NCI-H460 (cell line): ENCODE data around the gene DCAF7. TPM values are rescaled to one million over a fixed set of nuclear protein-coding genes. Genes with fewer than 3 reads are reported as not detected.
A peak's percentile ranks its signal among the peaks of the same experiment; 100 is the strongest.

ENCODE experiments used
- DNase-seq: peaks from one replicate; pipeline ENCODE4 v3.0.0-alpha.2; 2016; ENCODE audit warnings: low read depth; ENCODE audit errors: extremely low read depth
- total RNA-seq: library from RNA; depleted of rRNA; stranded (reverse); fragments of >200 nt; shearing (Covaris generic); gene quantifications from 2 replicates; pipeline ENCODE4 v1.2.3, GENCODE V29; 2014

The DCAF7 gene
- total RNA-seq, 1 experiment from 2014 or later: 39.8 TPM

DNA sequence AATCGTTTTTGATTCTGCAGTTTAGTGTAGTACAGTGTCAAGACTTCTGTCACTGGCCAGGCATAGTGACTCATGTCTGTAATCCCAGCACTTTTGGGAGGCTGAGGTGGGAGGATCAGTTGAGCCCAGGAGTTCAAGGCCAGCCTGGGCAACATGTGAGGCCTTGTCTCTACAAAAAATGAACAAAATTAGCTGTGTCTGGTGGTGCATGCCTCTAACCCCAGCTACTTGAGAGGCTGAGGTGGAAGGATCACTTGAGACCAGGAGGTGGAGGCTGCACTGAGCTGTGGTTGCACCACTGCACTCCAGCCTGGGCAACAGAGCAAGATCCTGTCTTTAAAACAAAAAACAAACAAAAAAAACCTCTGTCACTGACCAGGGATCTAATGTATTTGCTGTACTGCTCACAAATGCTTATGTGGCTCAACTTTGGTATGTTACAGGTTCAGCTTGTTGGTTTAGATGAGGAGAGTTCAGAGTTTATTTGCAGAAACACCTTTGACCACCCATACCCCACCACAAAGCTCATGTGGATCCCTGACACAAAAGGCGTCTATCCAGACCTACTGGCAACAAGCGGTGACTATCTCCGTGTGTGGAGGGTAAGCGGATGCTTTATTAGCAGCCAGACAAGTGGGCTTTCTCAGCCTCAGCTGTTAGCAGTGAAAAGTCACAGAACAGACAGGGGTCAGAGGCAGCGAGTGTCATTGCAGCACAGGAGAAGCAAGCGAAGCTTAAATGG is 27.9 kb downstream of the DCAF7 start:
- DNase-seq: no peak

DNA sequence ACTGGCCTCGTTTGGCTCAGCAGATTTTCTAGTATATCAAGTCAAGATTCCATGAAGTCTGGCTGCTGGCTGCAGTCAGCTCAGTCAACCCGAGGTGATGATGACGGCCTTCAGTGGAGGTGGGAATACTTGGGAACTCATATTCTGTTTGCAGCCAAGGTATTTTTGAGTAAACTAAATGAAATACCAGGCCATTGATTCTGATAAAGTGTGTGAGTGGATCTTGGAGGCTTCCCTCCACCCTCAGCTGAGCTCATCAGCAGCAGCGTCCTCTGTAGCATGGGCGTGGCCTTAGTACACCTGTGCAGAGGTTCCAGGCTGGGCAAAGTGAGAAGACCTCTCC is 28.5 kb downstream of the DCAF7 start:
- no peak for DNase-seq

DNA sequence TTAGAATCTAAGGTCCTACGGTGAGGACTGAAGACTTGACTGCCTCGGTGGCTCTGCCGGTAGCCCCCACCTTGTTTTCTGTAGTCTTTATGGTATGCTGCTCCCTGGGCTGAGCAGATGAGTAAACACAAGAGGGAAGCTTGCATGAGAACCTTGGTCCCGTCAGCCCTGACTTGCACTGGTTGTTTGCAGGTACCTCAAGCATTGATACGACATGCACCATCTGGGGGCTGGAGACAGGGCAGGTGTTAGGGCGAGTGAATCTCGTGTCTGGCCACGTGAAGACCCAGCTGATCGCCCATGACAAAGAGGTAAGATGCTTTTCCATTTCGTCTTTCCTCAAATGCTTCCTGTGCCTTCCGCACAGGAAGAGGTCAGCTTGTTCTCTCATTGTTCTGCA is 29.4 kb downstream of the DCAF7 start:
- no peak for DNase-seq

DNA sequence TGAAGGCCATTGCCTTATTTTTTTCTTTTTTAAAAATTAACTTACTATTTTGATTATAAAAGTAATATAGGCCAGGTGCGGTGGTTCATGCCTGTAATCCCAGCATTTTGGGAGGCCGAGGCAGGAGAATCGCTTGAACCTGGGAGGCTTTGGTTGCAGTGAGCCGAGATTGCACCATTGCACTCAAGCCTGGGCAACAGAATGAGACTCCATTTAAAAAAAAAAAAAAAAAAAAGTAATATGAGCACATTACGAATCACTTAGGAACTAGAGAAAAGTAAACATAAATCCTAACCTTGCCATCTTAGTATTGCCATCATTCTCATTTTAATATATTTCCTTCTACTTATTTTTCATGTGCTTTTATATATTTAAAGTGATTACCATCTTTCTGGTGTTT is 37.5 kb downstream of the DCAF7 start:
- DNase-seq: no peak

DNA sequence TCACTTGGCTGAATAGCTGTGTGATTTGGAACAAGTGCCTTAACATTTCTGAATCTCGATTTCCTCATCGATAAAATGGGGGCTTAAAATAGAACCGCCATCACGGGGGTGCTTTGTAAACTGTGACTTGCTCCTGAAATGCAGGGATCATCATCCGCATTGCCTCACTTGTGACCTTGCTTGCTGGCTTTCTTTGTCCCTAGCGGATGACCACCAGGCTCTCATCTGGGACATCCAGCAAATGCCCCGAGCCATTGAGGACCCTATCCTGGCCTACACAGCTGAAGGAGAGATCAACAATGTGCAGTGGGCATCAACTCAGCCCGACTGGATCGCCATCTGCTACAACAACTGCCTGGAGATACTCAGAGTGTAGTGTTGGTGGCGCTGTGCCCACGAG is 38.5 kb downstream of the DCAF7 start:
- DNase-seq: no peak

DNA sequence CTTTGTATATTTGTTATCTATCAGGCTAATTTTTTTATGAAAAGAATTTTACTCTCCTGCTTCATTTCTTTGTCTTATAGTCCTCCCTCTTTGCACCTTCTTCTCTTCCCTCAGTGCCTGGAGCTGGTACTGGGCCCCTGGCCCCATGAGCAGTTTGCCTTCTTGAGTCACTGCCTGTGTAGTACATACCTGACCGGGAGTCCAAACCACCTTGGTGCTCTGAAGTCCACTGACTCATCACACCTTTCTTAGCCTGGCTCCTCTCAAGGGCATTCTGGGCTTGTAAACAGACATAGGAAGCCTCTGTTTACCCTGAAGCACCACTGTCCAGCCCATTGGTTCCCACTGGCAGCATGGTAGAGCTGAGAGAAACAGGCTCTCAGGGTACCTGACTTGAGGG is 39.4 kb downstream of the DCAF7 start:
- DNase-seq: no peak

DNA sequence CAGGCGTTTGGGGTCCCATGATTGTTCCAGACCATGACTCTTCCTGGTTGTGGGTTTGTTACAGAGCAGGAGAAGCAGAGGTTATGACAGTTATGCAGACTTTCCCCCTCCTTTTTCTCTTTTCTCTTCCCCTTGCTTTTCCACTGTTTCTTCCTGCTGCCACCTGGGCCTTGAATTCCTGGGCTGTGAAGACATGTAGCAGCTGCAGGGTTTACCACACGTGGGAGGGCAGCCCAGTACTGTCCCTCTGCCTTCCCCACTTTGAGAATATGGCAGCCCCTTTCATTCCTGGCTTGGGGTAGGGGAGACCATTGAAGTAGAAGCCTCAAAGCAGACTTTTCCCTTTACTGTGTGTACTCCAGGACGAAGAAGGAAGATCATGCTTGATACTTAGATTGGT is 42.5 kb downstream of the DCAF7 start:
- DNase-seq: no peak

DNA sequence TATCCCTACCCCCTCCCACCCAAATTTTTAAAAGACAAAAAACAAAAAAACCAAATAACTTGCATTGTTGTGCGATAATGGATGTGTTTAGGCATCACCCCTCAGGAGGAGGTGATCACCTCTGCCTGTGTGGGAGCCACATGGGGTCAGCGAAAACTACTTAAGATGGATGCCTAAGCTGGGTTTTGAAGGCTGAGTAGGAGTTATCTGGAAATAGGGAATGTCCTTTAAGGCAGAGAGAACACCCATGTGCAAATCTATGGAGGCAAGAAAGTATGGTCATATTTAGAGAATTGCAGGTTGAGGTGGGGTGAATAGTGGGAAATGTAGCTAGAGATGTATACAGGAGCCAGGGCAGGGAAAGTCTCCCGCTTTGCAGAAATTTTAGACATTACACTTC is 44.9 kb downstream of the DCAF7 start:
- no peak for DNase-seq

DNA sequence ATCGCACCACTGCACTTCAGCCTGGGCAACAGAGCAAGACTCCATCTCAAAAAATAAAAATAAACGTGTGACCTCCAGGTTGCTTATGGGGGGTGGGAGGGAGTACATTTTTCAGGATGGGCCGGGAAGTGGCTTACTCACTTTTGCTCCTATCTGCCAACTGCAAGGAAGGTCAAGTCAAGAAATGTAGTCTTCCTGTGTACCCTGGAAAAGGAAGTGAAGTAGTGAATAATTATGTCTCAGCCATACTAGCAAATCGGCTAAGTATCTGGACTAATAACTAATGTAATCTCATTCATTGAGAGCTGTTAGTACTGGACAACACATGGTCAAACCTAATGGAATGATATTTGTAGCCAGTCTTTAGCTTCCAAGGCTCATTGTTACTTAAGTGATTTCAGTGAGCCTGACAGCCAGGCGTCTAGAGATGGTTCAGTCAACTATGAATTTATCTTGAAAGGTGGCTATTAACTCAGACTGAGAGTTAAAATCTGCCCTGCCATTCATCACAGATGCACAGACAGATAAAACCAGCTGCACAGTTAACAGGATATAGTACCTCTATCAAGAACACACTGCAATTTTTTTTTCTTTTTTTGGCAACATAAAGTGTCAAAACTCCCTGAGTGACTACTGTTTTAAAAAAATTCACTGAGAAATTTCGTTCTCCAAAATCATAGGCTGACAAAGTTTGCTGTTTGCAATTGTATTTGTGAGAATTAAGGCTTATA is 46.7 kb downstream of the DCAF7 start:
- DNase-seq: no peak

DNA sequence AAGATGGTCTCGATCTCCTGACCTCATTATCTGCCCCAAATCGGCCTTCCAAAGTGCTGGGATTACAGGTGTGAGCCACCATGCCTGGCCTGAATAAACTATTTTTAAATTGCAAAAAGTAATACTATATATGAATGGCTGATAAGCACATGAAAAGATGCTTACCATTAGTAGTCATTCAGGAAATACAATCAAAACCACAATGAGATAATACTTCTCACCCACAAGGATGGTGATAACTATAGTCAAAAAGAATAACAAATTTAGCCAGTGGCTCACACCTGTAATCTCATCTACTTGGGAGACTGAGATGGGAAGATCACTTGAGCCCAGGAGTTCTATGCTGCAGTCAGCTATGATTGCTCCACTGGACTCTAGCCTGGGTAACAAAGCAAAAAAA is 48.0 kb downstream of the DCAF7 start:
- no peak for DNase-seq

DNA sequence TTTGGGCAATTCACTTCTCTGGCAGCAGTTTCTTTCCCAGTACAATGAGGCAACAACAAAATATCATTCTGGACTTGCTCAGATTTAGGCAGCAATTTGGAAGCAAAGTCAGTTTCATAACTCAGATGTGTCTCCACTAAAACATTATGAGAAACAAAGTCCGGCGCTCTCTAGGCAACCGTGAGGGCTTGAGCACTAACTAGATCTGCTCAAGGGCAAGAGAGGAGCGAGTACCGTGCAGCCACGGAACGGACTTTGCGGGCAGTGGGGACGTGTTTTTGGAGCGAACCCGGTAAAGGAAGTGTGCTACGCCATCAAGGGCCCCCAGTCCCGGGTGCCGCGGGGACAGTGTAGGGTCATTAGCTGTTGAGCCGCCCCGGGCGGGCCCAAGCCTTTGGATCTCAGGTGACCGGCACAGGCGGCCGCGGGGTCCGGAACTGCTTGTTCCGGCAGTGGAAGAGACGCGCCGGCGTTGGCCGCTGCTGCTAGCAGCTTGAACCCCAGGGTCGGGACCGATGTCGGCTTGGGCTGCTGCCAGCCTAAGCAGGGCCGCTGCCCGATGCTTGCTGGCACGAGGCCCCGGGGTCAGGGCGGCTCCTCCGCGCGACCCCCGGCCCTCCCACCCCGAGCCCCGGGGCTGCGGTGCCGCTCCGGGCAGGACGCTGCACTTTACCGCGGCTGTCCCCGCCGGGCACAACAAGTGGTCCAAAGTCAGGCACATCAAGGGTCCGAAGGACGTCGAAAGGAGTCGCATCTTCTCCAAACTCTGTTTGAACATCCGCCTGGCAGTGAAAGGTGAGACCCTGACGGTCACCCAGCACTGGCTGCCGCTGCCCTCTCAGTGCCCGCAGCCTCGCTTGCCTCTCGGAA is 50.5 kb downstream of the DCAF7 start, which contains the start of gene TACO1:
TSS of gene TACO1 (plus strand) at position 327 of the 870 bp plus-strand sequence. CDS start at position 516, 189 bp downstream.
- peak; percentile 66 for DNase-seq

DNA sequence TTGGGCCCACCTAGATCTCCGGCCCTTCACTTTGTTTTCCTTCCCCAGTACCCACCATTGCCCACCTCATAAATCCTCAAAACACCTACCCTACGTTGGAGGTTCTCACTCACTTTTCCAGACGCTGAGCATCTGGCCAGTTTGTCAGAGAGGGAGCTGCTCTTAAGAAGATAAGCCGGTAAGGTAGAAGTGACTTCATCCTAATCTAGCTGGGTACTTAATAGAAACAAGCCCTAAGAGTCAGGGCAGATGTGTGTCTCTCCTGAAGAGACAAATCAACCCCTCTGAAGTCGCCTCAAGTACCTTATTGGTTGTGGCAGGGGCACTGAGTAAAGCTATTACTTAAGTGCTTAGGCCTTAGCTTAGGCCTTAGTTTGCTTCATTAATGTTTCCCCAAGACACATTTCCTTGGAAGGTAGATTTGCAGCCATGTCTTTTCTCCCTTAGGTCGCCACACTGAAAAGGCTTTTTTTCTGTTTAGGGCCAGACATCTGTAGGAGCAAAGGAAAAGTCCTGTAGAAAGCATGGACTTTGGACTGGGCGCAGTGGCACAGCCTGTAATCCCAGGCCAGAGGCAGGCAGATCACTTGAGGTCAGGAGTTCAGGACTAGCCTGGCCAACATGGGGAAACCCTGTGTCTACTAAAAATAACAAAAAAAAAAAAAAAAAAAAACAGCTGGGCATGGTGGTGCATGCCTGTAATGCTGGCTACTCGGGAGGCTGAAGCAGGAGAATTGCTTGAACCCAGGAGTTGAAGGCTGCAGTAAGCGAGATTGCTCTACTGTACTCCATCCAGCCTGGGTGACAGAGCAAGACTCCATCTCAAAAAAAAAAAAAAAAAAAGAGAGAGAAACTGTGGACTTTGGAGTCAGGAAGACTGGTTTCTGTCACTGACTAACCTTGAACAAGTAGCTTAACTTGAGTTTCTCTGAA is 51.4 kb downstream of the DCAF7 start:
- DNase-seq: no peak

DNA sequence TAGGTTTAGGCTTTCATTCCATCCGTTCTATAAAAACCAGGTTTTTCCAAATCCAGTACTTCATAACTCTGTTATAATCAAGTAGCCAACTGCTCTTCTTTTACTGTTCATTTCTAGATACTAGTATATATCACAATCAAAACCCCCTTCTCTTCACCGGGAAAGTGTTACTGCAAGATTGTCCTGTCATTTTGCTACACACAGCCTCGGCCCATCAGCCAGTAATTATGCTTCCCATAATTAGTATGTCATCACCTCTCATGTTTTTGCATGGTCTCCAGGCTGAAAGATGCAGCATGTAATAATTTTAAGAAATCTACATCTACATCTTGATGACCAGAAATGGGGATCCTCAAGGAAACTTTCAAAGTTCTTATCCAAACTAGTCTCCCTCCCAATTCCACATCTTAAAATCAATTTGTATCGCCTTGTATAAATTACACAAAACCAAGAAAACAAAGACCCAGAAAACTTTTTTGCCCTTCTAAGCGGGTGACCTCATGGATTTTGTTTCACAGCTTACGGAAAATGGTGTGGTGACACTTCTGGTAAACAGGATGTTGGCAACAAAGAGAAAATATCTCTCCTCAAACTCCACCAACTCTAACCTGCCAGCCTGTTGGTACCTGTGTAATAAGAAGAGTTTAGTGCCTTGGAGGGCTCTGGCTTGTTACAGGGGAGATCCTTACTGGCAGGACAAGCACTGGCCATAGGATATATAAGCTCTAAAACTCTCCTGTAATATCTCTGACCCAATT is 59.7 kb downstream of the DCAF7 start:
- no peak for DNase-seq

DNA sequence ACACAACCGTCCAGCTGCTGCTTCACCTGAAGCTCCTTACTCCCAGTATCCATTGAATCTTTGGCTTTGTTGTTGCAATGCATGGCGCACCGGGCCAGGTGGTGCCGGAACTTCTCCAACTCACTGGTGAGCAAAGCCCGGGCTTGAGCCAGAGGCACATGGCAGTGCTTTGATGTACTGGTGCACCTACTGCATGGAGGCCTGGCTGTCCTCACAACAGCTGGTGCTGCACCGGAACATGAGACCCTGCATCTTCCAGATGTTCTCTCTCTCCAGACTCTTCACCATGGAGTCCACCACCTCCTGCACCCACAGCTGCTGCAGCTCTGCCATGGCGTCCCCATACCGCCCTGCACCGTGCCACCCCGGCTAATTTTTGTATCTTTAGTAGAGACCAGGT is 60.6 kb downstream of the DCAF7 start:
- DNase-seq: no peak

DNA sequence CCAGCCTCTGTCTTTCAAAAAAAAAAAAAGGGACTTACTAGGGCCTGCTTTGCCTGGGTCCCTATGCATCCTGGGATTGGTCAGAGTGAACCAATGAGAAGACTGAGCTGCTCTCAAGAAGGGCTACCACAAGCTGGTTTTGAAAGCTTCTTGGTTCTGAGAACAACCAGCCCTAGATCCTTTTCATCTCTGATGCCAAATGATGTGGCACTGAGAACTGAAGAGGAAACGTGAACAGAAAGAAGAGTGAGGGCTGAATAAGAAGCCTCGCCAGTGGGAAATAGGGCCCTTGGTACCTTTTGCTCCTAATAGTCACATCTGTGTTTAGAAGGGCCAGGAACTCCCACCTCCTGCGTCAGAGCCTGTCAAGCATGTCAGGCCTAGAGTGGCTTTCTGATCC is 61.1 kb downstream of the DCAF7 start:
- no peak for DNase-seq

DNA sequence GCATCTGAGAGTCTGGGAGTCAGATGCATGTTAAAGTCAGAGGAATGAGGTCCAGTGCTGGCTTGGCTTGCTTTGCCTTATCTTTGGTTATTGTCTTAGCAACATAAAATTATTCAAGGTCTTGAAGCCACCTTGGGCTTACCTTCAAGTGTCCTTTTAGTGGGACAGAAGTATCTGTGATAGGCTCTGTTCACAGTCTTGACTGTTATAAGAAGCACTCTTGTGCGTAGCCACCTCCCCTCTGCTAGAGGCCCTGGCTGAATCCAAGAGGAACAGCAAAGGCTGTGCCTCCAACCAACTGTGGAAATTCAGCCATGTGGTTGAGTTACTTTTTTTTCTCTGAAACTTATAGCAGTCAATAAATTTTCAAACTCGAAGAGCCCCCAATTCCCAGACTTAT is 63.4 kb downstream of the DCAF7 start:
- DNase-seq: no peak

DNA sequence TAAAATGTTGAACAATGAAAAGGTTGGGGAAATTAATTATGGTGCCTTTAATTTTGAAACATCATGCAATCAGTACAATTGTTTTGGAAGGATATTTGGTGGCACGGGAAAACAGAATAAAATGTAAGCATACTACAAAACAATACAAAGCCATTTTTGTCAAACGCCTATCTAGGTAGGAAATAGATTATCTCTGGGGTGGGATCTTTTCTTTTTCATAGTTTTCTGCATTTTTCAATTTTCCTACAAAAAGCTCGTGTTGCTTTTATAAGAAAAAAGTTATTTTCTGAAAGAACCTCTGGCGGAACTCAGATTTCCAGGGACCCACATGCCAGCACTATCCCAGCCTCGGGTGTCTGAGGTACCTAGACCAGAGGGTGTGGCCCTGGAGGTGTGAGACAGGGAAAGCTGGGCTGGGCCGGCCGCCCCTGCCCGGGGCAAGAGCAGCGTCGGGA is 71.0 kb downstream of the DCAF7 start:
- no peak for DNase-seq

DNA sequence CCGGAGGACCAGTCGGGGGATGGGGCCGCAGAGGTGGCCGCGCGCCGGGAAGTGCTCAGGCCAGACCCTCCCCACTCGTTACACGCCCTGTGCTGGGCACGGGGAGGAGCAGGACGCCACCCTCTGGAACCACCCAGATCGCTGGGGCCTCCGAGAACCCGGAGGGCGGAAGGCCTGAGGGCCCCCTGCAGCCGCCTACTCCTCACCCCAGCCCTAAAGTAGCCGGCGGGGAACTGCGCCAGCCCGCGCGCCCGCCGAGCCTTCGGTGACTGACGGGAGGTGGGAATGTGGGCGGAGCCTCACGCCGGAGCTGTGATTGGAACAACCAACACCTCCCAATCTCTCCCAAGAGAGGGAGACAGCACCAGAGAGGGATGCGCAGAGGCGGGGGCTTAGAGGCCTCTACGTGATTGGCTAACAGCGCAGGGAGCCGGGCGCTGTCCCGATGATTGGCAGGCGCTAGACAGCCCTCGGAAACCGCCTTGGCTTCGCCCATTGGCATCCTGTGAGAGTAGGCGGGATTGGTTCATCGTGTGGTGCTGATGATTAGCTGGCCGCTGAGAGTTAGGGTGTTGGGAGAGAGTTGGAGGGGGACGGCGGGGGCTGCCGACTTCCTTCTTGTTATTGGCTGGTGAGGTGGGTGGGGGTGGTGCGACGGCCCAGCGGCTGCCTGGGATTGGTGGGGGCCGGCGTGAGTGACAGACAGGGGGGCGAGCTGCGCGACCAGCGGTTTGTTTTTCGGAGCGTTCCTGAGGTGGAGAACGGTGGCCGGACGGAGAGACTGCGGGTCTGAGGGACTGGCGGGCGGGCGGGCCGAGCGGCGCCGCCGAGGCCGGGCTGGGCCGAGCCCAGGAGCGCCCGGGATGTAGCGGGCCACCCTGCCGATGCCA is 71.7 kb downstream of the DCAF7 start, which contains the start of gene MAP3K3:
TSS of gene MAP3K3 (plus strand) at position 734 of the 890 bp plus-strand sequence. CDS start 343 bp downstream, outside the sequence.
- DNase-seq: peak; percentile 100
